LNCAP (cell line): Measurements from ENCODE around the gene TIGD2.

Experiments used
- TF ChIP-seq, protein P1 (sequence below): fragments of 450-650 bp; IDR thresholded peaks from 2 replicates; pipeline ENCODE4 v1.5.1; 2017; ENCODE audit warnings: mild to moderate bottlenecking

Gene TIGD2

DNA sequence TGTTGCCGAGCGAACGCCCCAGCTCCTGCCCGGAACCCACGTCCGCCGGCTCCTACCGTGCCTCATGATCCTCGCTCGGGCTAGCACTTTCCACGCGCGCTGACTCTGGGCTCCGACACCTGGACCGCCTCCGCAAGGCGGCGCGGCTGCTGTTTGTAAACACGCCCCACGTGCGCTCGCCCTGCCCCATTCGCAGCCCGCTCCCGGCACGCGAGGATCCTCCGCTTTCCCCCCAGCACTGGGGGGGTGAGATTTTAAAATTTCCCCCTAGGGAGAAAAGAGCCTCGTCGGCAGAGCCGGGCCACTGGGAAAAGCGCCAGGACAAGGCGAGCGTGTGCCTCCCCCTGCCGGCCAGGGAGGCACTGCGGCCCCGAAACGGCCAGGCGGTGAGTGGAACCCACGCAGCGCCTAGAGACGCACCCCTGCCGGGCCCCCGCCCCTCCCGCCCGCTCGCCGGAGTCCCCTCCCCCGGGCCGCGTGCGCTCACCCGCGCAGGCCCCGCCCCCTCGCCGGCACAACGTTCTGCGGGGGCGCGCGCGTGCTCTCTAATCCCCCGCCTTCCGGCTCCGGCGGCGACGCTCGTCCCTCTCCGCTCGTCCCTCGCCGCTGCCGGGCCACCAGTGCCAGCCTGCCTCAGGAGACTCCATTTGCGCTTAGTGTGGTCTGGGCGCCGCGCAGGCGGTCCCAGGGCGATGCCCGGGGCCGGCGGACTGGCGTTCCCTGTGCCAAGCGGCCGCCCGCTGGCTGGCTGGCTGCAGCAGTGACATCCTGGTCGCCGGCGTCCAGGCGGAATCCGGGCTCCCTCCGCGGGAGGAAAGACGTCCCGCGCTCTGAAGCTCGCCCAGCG, at the start of gene TIGD2:
TIGD2 (plus strand) TSS at position 548 of the 847 bp plus-strand sequence. CDS start 1,442 bp downstream, outside the sequence.
- TF ChIP-seq, protein P1, sequence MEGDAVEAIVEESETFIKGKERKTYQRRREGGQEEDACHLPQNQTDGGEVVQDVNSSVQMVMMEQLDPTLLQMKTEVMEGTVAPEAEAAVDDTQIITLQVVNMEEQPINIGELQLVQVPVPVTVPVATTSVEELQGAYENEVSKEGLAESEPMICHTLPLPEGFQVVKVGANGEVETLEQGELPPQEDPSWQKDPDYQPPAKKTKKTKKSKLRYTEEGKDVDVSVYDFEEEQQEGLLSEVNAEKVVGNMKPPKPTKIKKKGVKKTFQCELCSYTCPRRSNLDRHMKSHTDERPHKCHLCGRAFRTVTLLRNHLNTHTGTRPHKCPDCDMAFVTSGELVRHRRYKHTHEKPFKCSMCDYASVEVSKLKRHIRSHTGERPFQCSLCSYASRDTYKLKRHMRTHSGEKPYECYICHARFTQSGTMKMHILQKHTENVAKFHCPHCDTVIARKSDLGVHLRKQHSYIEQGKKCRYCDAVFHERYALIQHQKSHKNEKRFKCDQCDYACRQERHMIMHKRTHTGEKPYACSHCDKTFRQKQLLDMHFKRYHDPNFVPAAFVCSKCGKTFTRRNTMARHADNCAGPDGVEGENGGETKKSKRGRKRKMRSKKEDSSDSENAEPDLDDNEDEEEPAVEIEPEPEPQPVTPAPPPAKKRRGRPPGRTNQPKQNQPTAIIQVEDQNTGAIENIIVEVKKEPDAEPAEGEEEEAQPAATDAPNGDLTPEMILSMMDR, result peak; percentile 78

DNA sequence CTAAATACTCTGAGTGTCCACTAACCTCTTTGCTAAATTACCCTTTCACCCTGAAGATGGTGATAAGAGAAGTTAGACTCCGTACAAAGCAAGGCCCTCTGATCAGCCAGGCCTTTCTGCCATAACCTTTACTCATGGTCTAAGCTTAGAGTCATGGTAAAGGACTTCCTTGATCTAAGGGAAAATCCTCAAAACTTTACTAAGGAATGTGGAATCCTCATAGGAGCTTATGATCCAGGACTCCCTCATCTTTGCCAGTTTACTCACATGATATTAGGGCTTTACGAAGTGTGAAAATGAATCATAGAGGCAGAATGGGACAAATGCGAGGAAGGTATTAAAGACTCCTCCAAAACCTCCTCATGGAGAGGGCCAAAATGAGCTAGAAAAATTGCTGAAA, 46.5 kb upstream of the TIGD2 start:
- TF ChIP-seq, protein P1, result no peak

DNA sequence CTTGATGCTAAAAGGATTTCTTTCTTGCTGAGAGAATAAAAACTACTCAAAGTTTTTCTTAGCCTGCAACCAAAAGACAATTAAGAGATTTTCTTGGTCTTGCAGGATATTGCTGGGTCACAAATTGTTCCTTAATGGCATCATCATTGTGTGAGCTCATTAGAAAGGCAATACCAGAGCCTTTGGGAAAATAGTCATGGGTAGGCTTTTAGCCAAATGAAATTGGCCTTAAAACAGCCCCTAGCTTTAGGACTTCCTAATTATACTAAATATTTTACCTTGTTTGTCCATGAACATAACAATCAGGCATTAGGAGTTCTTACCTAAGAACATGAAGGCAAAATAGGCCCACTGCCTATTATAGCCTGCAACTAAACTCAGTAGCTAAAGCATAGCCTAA, 43.9 kb upstream of the TIGD2 start:
- TF ChIP-seq, protein P1, result no peak

DNA sequence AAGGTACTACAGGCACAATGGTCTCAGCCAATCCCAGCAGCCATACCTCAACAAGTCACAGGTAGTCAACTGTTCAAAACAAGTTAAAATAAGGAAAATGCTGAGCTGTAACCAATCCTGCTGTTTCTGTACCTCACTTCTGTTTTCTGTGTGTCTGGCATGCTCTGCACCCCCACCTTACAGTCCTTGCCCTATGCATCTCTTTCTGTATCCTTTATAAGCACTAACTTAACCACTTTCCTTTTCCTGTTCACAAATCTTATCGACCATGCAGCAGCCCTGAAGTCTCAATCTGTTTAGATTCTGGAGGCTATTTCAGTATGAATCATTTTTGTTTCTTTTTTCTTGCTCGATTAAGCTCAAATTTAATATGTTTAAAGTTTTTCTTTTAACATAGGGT, 41.9 kb upstream of the TIGD2 start:
- TF ChIP-seq, protein P1, result no peak

DNA sequence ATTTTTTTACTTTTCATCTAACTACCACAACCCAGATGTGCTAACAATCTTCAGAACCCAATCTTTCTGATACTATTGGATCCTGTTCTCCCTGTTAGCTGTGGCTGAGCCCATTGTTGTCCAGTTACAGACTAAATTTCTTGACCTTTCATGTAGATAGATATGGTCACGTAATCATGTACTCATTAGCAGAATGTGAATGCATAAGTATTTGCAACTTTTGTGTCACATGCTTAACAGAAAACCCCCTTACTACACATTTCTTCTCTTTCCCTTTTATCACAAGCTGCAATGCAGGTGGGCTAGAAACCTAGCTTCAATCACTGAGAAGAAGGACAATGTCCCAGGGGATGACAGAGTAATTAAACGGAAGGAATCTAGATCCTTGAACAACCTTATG, 41.3 kb upstream of the TIGD2 start:
- TF ChIP-seq, protein P1, result no peak

DNA sequence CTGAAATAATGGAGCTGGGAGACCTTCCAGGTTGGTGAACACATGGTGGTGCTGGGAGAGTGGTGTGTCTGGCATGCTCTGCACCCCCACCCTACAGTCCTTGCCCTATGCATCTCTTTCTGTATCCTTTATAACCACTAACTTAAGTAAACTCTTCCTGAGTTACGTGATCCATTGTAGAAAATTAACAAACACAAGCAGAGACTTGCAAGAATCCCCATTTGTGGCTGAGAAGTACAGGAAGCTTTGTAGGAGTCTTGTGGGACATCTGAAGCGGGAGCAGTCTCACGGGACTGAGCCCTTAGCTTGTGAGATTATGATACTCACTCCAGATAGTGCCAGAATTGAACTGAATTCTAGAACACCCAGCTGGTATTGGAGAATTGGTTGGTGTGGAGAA, 40.0 kb upstream of the TIGD2 start:
- TF ChIP-seq, protein P1, result no peak

DNA sequence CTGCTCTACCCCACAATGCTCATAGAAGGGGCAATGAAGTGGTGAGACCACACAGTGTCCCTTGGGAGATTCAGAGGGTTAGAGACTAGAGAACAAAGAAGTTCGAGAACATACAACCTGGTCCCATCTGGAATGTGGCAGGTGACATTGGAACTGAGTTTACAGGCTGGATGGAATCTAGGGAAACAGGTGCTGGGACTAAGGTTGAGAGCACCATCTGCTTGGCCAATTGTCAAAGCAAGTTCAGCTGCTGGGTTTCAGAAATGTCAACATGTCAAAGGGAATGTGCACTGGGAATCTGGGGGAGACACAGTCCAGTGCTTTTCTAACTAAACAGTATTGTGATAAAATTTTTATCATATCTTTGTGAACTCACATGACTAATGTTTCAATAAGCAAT, 38.4 kb upstream of the TIGD2 start:
- TF ChIP-seq, protein P1, result no peak
